Cardiac muscle cell (in vitro differentiated cells and primary cell): ENCODE data around the gene QSOX2. TPM values are rescaled to one million over a fixed set of nuclear protein-coding genes. Genes with fewer than 3 reads are reported as not detected.

Experiments used
- DNase-seq, 2 donors: peaks; one replicate each; pipeline versions ENCODE4 v3.0.0 to v3.0.0-alpha.2; 2010 to 2017; ENCODE audit warnings: low read depth in 1 of 2, low spot score in 1 of 2
- H3K27ac ChIP-seq: fragments of 200-600 bp; sonication (generic); 2 replicates; pipeline ENCODE4 v1.5.1; 2016
- H3K27me3 ChIP-seq: fragments of 200-600 bp; sonication (generic); 2 replicates; pipeline ENCODE4 v1.6.0; 2016; ENCODE audit warnings: control low read depth
- H3K36me3 ChIP-seq: fragments of 200-600 bp; sonication (generic); 2 replicates; pipeline ENCODE4 v1.5.1; 2016; ENCODE audit warnings: control low read depth
- H3K4me1 ChIP-seq: fragments of 200-600 bp; sonication (generic); 2 replicates; pipeline ENCODE4 v1.8.1; 2017; ENCODE audit warnings: low read depth, mild to moderate bottlenecking, mixed run types
- H3K4me3 ChIP-seq: fragments of 200-600 bp; sonication (generic); 2 replicates; pipeline ENCODE4 v1.5.1; 2016; ENCODE audit warnings: mild to moderate bottlenecking
- H3K9me3 ChIP-seq: fragments of 200-600 bp; sonication (generic); 2 replicates; pipeline ENCODE4 v1.5.1; 2017; ENCODE audit warnings: low read depth, mild to moderate bottlenecking, control low read depth
- polyA plus RNA-seq: library from polyadenylated mRNA; unstranded; fragments of >200 nt; fragmentation: Nextera tagmentation; extraction: Ambion mirVana; gene quantifications from 2 replicates; pipeline ENCODE4 v1.2.1, GENCODE V29; 2016
- total RNA-seq: library from RNA; depleted of rRNA; stranded (reverse); fragments of >200 nt; gene quantifications from 2 replicates; pipeline ENCODE4 v1.2.3, GENCODE V29; 2016
- TF ChIP-seq, protein P1 (sequence below): IDR thresholded peaks from 2 replicates; pipeline ENCODE4 v1.5.1; 2012; ENCODE audit warnings: low read depth, mild to moderate bottlenecking, low read length

QSOX2 gene
- total and polyA plus RNA-seq, 2 experiments from 2014 or later = 1.7 to 10.5 TPM

DNA sequence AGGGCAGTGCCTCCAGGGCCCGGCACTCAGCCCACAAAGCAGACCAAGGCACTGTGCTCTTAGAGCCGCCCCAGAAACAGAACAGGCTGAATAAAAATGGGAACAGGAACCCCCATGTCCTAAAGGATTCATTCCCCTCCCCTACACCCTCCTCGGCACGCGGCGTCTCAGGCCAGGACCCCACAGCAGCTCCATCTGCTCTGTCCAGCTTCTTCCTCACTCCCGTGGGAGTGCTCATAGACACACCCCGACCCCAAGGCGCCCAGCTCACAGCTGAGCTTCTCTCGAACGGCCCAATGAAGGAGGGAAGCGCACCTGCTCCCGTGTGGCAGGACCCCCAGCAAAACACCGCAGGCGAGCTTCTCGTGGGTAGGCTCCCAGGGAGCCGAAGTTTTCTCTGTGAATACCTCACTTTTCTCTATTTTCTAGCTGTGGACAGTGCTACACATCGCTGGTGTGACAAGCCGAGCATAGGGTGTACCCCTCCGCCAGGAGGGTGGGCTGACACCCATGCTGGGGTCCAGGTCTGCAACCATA is 15.4 kb upstream of the QSOX2 start:
- no peak for DNase-seq
- no peaks in the 10 kb centered on the region for H3K36me3 ChIP-seq
- no peak overlapping the region for H3K27ac ChIP-seq
- no peaks in the 10 kb centered on the region for H3K9me3 ChIP-seq
- H3K4me1 ChIP-seq = no peaks in the 10 kb centered on the region
- TF ChIP-seq, protein P1, sequence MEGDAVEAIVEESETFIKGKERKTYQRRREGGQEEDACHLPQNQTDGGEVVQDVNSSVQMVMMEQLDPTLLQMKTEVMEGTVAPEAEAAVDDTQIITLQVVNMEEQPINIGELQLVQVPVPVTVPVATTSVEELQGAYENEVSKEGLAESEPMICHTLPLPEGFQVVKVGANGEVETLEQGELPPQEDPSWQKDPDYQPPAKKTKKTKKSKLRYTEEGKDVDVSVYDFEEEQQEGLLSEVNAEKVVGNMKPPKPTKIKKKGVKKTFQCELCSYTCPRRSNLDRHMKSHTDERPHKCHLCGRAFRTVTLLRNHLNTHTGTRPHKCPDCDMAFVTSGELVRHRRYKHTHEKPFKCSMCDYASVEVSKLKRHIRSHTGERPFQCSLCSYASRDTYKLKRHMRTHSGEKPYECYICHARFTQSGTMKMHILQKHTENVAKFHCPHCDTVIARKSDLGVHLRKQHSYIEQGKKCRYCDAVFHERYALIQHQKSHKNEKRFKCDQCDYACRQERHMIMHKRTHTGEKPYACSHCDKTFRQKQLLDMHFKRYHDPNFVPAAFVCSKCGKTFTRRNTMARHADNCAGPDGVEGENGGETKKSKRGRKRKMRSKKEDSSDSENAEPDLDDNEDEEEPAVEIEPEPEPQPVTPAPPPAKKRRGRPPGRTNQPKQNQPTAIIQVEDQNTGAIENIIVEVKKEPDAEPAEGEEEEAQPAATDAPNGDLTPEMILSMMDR = no peak
- H3K4me3 ChIP-seq = no peak overlapping the region
- H3K27me3 ChIP-seq = no peaks in the 10 kb centered on the region

- TF ChIP-seq, protein P1 = no peak
- H3K27me3 ChIP-seq = no peaks in the 10 kb centered on the region
- H3K27ac ChIP-seq = no peak overlapping the region
- no peaks in the 10 kb centered on the region for H3K9me3 ChIP-seq
- no peak for DNase-seq
- no peak overlapping the region for H3K4me3 ChIP-seq
- H3K36me3 ChIP-seq = no peaks in the 10 kb centered on the region
- no peaks in the 10 kb centered on the region for H3K4me1 ChIP-seq
Measured at GRCh38 chr9:136260521-136260920, 14.9 kb upstream of the QSOX2 start.

GRCh38 chr9:136259836-136260235 is 14.2 kb upstream of the QSOX2 start:
- no peak overlapping the region for H3K4me3 ChIP-seq
- DNase-seq = no peak
- no peaks in the 10 kb centered on the region for H3K27me3 ChIP-seq
- no peak overlapping the region for H3K27ac ChIP-seq
- TF ChIP-seq, protein P1 = no peak
- H3K36me3 ChIP-seq = no peaks in the 10 kb centered on the region
- no peaks in the 10 kb centered on the region for H3K4me1 ChIP-seq
- no peaks in the 10 kb centered on the region for H3K9me3 ChIP-seq

DNA sequence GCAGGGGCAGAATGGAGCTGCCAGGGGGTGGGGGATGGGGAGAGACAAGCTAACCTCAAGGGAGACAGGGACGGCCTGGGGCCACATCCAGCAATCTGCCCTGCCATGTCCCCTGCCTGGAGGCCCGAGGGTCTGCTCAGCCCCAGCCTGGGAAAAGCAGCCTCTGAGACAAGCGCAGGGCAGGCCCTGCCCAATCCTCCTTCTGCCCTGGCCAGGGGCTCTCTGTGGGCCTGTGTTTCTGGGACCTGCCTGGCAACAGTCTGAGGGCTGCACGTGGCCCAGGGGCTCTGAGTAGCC is 13.9 kb upstream of the QSOX2 start:
- H3K27me3 ChIP-seq = no peaks in the 10 kb centered on the region
- no peak overlapping the region for H3K27ac ChIP-seq
- no peaks in the 10 kb centered on the region for H3K36me3 ChIP-seq
- peaks cover 2% of the 10 kb centered on the region for H3K4me1 ChIP-seq
- TF ChIP-seq, protein P1 = no peak
- no peak for DNase-seq
- H3K9me3 ChIP-seq = no peaks in the 10 kb centered on the region
- H3K4me3 ChIP-seq = no peak overlapping the region

DNA sequence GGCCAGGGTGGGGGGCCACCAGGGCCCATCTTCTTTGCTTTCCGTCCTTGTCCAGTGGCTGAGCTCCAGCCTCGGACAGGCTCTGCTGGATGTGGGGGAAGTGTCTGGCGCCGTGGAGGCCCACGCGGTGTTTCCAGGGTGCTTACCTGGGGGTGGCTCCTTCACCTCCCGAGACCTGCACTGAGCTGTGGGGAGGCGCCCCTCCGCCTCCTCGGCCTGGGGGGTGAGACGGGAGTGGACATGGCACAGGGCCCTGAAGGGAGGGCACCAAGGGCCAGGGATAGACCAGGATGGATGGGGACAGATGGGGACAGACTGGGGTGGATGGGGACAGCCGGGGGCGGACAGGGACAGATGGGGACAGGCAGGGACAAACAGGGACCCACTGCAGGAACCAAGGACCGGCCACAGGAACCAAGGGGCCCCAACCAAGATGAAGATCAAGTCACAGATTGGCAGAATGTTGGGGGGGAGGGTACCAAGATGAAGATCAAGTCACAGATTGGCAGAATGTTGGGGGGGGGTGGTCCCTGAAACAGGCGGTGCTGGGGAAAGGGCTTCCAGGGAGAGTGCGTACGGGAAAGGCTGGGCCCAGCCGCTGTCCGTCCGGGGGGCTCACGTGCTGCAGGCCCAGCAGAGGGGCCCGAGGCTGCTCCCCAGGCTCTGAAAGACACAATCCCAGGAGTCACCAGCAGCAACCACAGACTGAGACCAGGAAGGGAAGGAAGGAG is 13.3 kb upstream of the QSOX2 start:
- H3K36me3 ChIP-seq = no peaks in the 10 kb centered on the region
- H3K4me1 ChIP-seq = peaks cover 2% of the 10 kb centered on the region
- TF ChIP-seq, protein P1 = no peak
- H3K4me3 ChIP-seq = no peak overlapping the region
- no peaks in the 10 kb centered on the region for H3K9me3 ChIP-seq
- no peaks in the 10 kb centered on the region for H3K27me3 ChIP-seq
- no peak for DNase-seq
- no peak overlapping the region for H3K27ac ChIP-seq

- H3K36me3 ChIP-seq = no peaks in the 10 kb centered on the region
- no peak overlapping the region for H3K27ac ChIP-seq
- H3K27me3 ChIP-seq = no peaks in the 10 kb centered on the region
- no peaks in the 10 kb centered on the region for H3K9me3 ChIP-seq
- peaks cover 2% of the 10 kb centered on the region for H3K4me1 ChIP-seq
- TF ChIP-seq, protein P1 = no peak
- H3K4me3 ChIP-seq = no peak overlapping the region
- DNase-seq = no peak
Measured at GRCh38 chr9:136258299-136258625, 12.7 kb upstream of the QSOX2 start.
